Measurements from ENCODE around the gene CPZ.
"Not testable (repeated sequence)": the region's sequence is repeated elsewhere in the genome, so short reads cannot be mapped to it uniquely, and the experiment has no call there.

CPZ gene

DNA sequence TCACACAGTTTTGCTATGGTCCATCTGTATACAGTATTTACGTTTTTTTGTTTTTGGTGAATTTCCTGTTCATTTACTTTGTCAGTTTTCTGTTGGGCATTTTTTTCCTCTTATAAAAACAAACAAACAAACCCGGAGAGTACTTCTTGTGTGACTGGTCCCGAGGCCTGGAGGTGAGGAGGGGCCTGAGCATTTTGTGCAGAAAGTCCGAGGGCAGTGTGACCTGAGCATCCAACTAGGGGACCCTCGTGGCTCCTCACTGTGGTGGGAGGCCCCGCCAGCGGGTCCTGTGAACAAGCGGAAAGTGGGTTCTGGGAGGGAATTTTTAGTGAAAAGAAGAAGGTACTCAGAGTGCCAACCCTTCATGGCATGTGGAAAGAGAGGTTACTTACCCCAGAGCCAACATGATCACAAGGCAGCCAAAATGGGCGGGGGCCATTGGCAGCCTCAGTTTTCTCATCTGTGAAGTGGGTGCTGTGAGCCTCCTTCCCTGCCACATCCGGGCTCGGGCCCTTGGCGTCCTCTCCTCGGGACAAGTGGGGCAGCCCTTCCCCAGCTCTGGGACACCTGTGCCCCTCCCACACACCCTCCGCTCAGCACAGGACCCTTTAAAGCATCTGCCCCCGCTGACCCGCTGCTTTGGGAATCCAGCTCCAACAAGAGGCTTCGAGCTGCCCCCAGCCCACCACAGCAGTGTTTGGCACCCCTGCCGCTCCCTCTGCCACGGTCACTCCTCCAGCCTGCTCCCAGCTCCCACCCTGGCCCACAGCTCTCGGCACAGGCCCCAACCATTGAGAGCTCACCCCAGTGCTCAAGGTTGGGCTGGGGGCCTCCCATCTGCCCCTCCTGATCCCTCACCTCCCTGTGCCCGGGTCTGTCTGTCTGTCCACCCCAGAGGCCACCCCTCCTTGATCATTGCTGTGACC is 35.2 kb upstream of the CPZ start:
- no peak for DNase-seq

- no peak for DNase-seq
Measured at GRCh38 chr4:8558080-8558960, 34.2 kb upstream of the CPZ start.

GRCh38 chr4:8559011-8559410 is 33.6 kb upstream of the CPZ start:
- no peak for DNase-seq

GRCh38 chr4:8559524-8560264 is 32.9 kb upstream of the CPZ start:
- no peak for DNase-seq

DNA sequence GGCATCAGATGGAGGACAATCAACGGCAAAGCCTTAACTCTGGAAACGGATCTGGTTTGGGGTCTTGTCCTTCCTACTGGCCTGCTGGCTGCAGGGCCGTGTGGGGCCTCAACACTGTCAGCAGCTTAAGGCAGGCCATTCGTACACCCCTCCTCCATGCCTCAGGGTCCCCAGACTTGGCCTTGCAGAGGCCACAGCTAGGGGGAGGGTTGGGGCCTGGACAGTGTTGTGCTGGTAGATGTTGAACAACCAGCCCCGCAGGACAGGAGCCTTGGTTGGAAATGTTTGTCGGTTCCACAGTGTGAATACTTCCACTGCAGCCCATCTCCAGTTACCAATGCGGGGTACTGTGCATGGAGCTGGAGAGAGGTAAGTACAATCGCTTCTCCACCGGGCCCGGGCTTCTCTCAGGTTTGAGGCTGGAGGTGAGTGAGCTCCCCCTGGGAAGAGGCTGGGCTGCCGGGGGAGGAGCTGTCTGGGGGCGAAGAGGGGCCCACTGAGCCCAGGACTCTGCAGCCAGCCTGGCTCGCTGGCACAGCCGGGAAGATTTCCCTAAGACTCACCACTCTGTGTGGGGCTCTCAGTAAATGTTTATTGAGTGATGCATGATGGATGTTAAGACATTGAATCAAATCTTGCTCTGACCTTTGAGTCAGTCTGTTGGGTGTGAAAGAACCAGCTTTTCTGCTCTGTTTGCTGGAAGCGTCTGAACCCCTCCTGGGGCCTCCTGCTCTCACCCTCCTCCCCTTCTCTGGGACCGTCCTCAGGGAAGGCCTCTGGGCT is 32.1 kb upstream of the CPZ start:
- no peak for DNase-seq

DNA sequence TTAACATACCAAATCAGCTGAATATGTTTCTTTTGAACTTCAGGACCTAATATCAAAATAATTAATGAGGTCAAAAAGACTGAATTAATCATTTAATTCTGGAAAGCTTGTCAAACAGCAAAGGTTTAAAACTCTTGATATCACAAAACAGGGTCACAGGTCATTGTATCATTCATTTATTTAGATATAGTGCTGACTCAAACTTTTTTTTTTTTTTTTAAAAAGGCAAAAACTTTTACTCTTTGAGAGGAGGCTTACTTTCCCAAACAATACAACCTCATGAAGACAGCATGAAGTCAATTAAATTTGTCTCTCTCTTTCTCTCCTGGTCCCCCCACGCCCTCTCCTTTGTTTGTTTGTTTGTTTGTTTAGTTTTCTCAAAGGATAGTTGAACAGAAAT is 28.0 kb upstream of the CPZ start:
- no peak for DNase-seq

DNA sequence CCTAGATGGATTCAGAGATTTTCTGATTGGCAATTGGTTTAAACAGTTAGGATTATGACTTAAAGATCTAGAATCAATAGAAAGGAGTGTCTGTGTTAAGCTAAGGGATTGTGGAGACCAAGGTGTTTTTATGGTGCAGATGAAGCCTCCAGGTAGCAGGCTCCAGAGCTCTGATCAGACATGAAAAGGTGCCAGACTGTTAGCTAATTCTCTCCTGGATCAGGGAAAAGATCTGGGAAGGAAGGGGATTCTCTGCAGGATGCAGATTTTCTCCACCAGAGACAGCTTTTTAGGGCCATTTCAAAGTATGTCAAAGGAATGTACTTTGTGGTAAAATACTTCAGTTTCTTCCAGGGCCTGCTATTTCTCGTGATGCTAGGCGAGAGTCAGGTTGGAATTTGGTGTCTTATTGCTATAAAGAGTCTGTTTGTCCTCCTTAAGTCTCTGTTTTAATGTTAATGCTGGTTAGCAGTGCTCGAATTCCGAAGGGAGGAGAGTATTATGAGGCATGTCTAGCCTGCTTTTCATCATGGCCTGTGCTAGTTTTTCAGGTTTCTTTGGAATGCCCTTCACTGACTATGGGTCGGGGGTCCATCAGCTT is 24.4 kb upstream of the CPZ start:
- no peak for DNase-seq

DNA sequence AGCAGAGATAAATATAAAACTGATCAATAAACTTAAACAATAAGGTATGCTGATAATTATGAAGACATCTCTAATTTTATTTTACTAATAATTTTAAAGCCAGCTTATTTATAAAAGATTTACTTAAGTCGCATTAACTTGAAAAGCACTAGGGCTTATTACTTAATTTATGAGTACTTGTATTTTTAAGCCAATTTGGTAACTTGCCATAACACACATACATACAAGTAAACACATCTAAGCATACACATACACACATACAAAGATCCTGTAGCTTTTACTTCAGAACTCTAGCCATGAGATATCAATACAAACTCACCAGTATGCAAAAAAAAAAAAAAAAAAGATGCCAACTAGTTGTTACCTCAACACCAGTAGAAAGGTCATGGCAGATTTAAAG is 22.4 kb upstream of the CPZ start:
- DNase-seq: no peak

GRCh38 chr4:8571702-8572685 is 20.6 kb upstream of the CPZ start:
- no peak for DNase-seq

- no peak for DNase-seq
Measured at GRCh38 chr4:8573266-8573665, 19.3 kb upstream of the CPZ start.

- no peak for DNase-seq
Measured at GRCh38 chr4:8574796-8575370, 17.7 kb upstream of the CPZ start.

DNA sequence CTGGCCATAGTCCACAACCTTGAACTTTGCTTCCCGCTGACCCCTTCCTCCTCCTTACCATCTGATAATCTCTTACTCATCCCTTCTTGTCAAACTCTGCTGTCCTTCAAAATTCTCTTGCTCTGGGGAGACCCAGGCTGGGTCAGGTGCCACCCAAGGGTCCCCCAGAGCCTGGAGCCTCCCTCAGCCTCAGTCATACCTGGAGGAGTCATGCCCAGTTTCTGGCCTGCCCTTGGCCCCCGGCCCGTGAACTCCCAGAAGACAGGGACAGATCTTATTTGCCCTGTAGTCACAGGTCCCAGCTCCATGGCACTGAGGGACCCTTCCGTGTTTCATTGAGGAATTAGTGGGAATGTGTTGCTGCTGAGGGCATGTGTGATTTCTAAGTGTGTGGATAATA is 17.1 kb upstream of the CPZ start:
- DNase-seq: no peak

GRCh38 chr4:8576591-8576990 is 16.0 kb upstream of the CPZ start:
- DNase-seq: not testable (repeated sequence)

GRCh38 chr4:8577046-8577445 is 15.5 kb upstream of the CPZ start:
- DNase-seq: no peak

GRCh38 chr4:8577972-8578371 is 14.6 kb upstream of the CPZ start:
- DNase-seq: no peak

DNA sequence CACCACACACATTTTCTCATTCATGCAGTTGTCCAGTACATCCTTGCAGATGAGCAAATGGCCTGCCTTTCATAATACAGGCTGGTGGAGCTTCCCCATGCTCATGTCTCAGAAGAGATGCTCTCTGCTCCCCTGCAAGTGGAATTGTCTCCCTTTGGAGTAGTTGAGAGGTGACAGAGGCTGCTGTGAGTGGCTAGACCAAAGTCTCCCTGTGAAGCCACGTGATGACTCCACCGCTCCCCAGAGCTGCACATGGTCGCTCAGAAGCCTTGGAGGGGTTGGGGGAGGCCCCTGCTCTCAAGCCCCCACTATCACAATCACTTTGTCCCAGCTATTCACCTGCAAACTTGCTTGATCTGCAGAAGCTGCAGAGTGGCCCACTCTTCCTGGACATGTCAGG is 13.8 kb upstream of the CPZ start:
- no peak for DNase-seq

DNA sequence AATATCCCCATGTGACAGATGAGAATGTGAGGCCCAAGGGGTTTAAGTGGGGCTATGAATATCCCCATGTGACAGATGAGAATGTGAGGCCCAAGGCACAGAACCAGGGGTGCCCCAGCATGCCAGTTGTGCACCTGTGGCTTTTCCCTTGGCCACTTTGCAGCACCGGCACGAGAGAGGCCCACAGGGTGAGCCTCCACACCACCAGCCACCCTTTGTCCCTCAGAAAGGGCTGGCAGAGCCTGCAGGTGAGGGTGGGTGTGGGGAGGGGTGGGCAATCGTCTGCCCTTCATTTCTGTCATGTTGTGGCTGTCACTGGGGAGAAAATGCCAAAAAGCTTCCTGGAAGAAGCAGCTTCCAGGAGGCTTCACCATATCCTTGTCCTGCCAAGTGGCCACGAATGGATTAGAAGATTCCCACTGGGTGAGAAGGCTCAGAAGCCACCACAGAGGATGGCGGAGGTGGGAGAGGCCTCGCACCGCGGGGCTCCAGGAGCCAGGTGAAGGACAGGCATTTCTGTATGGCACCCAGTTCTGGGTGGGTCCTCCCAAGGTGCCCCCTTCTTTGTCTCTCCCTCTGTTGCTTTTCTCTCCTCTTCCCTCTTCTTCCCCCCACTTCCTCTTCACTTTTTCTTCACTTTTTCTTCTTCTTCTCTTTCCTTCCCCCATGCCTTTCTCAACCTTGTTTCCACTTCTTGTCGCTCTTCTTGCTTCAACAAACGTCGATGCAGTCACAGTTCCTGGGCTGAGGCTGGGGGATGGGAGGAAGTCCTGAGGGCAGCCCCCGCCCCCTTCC is 12.8 kb upstream of the CPZ start:
- no peak for DNase-seq

DNA sequence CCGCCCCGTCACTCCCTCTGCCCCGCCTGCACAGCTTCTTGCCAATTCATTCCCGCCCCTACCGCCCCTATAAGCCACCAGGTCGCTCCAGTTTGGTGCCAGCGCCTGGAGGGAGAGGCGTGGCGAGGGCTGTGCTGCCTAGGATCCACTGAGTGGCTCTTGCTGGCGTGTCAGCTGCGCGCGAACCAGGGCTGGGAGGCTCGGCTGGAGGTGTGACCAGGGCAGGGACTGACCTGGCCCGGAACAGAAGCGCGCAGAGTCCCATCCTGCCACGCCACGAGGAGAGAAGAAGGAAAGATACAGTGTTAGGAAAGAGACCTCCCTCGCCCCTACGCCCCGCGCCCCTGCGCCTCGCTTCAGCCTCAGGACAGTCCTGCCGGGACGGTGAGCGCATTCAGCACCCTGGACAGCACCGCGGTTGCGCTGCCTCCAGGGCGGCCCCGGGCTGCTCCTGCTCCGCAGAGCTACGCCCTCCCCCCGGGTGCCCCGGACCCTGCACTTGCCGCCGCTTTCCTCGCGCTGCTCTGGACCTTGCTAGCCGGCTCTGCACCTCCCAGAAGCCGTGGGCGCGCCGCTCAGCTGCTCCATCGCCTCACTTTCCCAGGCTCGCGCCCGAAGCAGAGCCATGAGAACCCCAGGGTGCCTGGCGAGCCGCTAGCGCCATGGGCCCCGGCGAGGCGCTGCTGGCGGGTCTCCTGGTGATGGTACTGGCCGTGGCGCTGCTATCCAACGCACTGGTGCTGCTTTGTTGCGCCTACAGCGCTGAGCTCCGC is 12.1 kb upstream of the CPZ start, which contains the start of gene GPR78:
TSS of gene GPR78 (plus strand) at position 72 of the 773 bp plus-strand sequence. CDS start at position 663, 591 bp downstream.
- peak; percentile 24 for DNase-seq
